Spleen (tissue), 7 donors: ENCODE measurements around the gene DIP2A.

ENCODE experiments used
- POLR2A ChIP-seq, 3 donors: fragments of 450-650 bp; IDR thresholded peaks; one replicate each; pipeline ENCODE4 v1.5.1; 2017; ENCODE audit warnings: antibody characterized with exemption in 3 of 3, mild to moderate bottlenecking in 1 of 3
- POLR2AphosphoS5 ChIP-seq, 3 donors: sonication (generic); formaldehyde crosslinking; IDR thresholded peaks; one replicate each; pipeline ENCODE4 v1.5.1; 2017; ENCODE audit warnings: antibody characterized with exemption in 3 of 3
- TF ChIP-seq, protein P1 (sequence below), 11 experiments: fragments of 200-600 bp in 7 of 11; fragments of 450-650 bp in 4 of 11; sonication (generic) in 4 of 11; IDR thresholded peaks in 8 of 11; conservative IDR thresholded peaks in 3 of 11; 1 replicate in 7 of 11; 2 replicates in 4 of 11; pipeline versions ENCODE4 v1.4.0 to v1.8.0; 2016 to 2021; ENCODE audit warnings: antibody characterized with exemption in 11 of 11, inconsistent platforms in 4 of 11, mild to moderate bottlenecking in 1 of 11
- donor health status: DM: no; HTN: no; CAD: no; lungs with moderate emphysema.
- donor health status: DM: no; HTN: no; CAD: no.
- donor health status: DM: no; HTN: no; CAD: no.

DNA sequence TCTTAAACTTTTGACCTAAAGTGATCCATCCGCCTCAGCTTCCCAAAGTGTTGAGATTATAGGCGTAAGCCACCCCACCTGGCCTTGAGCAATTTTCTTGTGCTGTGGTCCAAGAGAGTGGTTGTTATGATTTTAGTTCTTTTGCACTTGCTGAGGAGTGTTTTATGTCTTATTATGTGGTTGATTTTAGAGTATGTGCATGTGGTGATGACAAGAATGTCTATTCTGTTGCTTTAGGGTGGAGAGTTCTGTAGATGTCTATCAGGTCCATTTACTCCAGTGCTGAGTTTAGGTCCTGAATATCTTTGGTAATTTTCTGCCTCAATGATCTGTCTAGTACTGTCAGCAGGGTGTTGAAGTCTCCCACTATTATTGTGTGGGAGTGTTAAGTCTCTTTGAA lies 157.4 kb downstream of the DIP2A start:
- TF ChIP-seq POLR2AphosphoS5 (IDR thresholded peaks at IDR 0.05), result no peak
- TF ChIP-seq, protein P1, sequence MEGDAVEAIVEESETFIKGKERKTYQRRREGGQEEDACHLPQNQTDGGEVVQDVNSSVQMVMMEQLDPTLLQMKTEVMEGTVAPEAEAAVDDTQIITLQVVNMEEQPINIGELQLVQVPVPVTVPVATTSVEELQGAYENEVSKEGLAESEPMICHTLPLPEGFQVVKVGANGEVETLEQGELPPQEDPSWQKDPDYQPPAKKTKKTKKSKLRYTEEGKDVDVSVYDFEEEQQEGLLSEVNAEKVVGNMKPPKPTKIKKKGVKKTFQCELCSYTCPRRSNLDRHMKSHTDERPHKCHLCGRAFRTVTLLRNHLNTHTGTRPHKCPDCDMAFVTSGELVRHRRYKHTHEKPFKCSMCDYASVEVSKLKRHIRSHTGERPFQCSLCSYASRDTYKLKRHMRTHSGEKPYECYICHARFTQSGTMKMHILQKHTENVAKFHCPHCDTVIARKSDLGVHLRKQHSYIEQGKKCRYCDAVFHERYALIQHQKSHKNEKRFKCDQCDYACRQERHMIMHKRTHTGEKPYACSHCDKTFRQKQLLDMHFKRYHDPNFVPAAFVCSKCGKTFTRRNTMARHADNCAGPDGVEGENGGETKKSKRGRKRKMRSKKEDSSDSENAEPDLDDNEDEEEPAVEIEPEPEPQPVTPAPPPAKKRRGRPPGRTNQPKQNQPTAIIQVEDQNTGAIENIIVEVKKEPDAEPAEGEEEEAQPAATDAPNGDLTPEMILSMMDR (IDR thresholded peaks at IDR 0.05 in 8 of 11, conservative IDR thresholded peaks at IDR 0.05 in 3 of 11), result no peak
- no peak for TF ChIP-seq POLR2A (IDR thresholded peaks at IDR 0.05)
